Measurements from ENCODE around the gene RIMKLA.
A peak's percentile ranks its signal among the peaks of the same experiment; 100 is the strongest.

Gene RIMKLA

GRCh38 chr1:42453386-42453785 is 72.8 kb downstream of the RIMKLA start:
- no peak for TF ChIP-seq JUND (IDR thresholded peaks at IDR 0.05; ENCODE audit: low read depth)
- in situ Hi-C loops (cut with HindIII; ENCODE audit: low pct_unique_long_range_greater_than_20kb, low sequenced_read_pairs): no loop called here
- no peak for DNase-seq (ENCODE audit: low read depth in 1 of 2, low spot score in 1 of 2)

- in situ Hi-C loops (cut with HindIII; ENCODE audit: low pct_unique_long_range_greater_than_20kb, low sequenced_read_pairs): no loop called here
- no peak for DNase-seq (ENCODE audit: low read depth in 1 of 2, low spot score in 1 of 2)
- TF ChIP-seq JUND (IDR thresholded peaks at IDR 0.05; ENCODE audit: low read depth): no peak
Observed at GRCh38 chr1:42454403-42454802, 73.8 kb downstream of the RIMKLA start.

- TF ChIP-seq JUND (IDR thresholded peaks at IDR 0.05; ENCODE audit: low read depth): no peak
- DNase-seq (ENCODE audit: low read depth in 1 of 2, low spot score in 1 of 2): peak; percentile 64 to 85
- in situ Hi-C loops (cut with HindIII; ENCODE audit: low pct_unique_long_range_greater_than_20kb, low sequenced_read_pairs): no loop called here
Observed at GRCh38 chr1:42456010-42456753, 75.6 kb downstream of the RIMKLA start, which contains the start of the genes PPCS and ZMYND12. Gene PPCS, plus strand, starts transcription at chr1:42456543. Its CDS starts 23 bp downstream, at chr1:42456566. Gene ZMYND12, minus strand, starts transcription at chr1:42456022. Its CDS starts 25 bp downstream, at chr1:42455997.

GRCh38 chr1:42456754-42457089 is 76.1 kb downstream of the RIMKLA start:
- no peak for TF ChIP-seq JUND (IDR thresholded peaks at IDR 0.05; ENCODE audit: low read depth)
- peak; percentile 27 to 57 for DNase-seq (ENCODE audit: low read depth in 1 of 2, low spot score in 1 of 2)
- in situ Hi-C loops (cut with HindIII; ENCODE audit: low pct_unique_long_range_greater_than_20kb, low sequenced_read_pairs): no loop called here

GRCh38 chr1:42461196-42461595 is 80.6 kb downstream of the RIMKLA start:
- no peak for DNase-seq (ENCODE audit: low read depth in 1 of 2, low spot score in 1 of 2)
- TF ChIP-seq JUND (IDR thresholded peaks at IDR 0.05; ENCODE audit: low read depth): no peak
- in situ Hi-C loops (cut with HindIII; ENCODE audit: low pct_unique_long_range_greater_than_20kb, low sequenced_read_pairs): no loop called here

- in situ Hi-C loops (cut with HindIII; ENCODE audit: low pct_unique_long_range_greater_than_20kb, low sequenced_read_pairs): no loop called here
- no peak for TF ChIP-seq JUND (IDR thresholded peaks at IDR 0.05; ENCODE audit: low read depth)
- peak; percentile 89 to 98 for DNase-seq (ENCODE audit: low read depth in 1 of 2, low spot score in 1 of 2)
Observed at GRCh38 chr1:42462828-42463763, 82.5 kb downstream of the RIMKLA start, which contains the start of gene CCDC30. Gene CCDC30, plus strand, starts transcription at chr1:42463286. Its CDS starts 17,266 bp downstream, at chr1:42480552.

- in situ Hi-C loops (cut with HindIII; ENCODE audit: low pct_unique_long_range_greater_than_20kb, low sequenced_read_pairs): no loop called here
- TF ChIP-seq JUND (IDR thresholded peaks at IDR 0.05; ENCODE audit: low read depth): no peak
- DNase-seq (ENCODE audit: low read depth in 1 of 2, low spot score in 1 of 2): no peak
Observed at GRCh38 chr1:42463921-42464320, 83.3 kb downstream of the RIMKLA start.

- in situ Hi-C loops (cut with HindIII; ENCODE audit: low pct_unique_long_range_greater_than_20kb, low sequenced_read_pairs): no loop called here
- no peak for DNase-seq (ENCODE audit: low read depth in 1 of 2, low spot score in 1 of 2)
- TF ChIP-seq JUND (IDR thresholded peaks at IDR 0.05; ENCODE audit: low read depth): no peak
Observed at GRCh38 chr1:42466030-42466429, 85.4 kb downstream of the RIMKLA start.

GRCh38 chr1:42469727-42470126 is 89.1 kb downstream of the RIMKLA start:
- in situ Hi-C loops (cut with HindIII; ENCODE audit: low pct_unique_long_range_greater_than_20kb, low sequenced_read_pairs): no loop called here
- no peak for TF ChIP-seq JUND (IDR thresholded peaks at IDR 0.05; ENCODE audit: low read depth)
- DNase-seq (ENCODE audit: low read depth in 1 of 2, low spot score in 1 of 2): no peak
